Measurements from ENCODE around the gene DAAM2.

The DAAM2 gene

GRCh38 chr6:39820553-39820952 lies 28.4 kb downstream of the DAAM2 start:
- no peak for DNase-seq

GRCh38 chr6:39821046-39821740 lies 29.0 kb downstream of the DAAM2 start:
- DNase-seq = no peak

GRCh38 chr6:39821742-39822532 lies 29.8 kb downstream of the DAAM2 start:
- no peak for DNase-seq

DNA sequence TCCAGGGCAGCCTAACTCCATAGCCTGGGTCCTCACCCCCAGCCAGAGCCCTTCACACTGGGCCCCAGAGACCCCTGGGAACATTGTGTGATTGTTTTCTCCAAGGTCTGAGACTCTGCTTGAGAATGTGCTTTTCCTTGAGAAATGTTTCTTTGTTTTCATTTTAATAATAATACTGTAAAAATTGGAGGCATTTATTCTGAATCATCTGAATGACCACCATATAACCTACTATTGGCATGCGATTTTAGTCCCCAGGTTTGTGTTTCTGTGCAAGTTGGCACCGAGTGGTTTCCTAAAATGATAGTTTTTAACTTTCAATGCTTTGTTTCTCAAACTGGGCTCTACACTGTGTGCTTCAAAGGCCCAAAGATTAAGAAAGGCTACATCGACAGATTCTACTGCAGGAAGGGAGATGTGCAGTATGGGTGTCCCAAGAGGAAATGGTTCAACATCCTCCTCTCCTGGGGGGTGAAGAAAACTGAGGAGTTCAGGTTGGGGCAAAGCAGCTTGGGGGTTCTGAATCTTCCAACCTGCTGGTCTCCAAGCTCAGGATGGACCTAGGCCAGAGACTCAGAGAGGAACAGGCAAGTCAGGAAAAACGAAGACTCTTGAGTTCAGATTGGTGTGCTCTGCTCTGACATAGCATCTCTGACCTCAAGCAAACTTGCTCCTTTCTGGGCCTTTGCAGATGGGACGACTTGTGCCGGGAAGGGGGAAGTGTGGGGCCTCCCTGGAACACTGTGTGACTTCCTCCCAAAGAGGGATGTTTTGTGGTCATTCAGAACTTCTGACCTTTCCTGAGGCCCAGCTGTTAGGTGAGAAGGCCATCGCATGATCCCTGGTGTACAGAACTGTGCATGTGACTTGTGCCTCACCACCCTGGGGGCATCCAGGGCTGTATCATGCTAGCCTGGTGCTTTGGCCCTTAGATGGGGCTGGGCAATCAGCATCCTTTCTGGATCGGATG lies 31.0 kb downstream of the DAAM2 start:
- no peak for DNase-seq

DNA sequence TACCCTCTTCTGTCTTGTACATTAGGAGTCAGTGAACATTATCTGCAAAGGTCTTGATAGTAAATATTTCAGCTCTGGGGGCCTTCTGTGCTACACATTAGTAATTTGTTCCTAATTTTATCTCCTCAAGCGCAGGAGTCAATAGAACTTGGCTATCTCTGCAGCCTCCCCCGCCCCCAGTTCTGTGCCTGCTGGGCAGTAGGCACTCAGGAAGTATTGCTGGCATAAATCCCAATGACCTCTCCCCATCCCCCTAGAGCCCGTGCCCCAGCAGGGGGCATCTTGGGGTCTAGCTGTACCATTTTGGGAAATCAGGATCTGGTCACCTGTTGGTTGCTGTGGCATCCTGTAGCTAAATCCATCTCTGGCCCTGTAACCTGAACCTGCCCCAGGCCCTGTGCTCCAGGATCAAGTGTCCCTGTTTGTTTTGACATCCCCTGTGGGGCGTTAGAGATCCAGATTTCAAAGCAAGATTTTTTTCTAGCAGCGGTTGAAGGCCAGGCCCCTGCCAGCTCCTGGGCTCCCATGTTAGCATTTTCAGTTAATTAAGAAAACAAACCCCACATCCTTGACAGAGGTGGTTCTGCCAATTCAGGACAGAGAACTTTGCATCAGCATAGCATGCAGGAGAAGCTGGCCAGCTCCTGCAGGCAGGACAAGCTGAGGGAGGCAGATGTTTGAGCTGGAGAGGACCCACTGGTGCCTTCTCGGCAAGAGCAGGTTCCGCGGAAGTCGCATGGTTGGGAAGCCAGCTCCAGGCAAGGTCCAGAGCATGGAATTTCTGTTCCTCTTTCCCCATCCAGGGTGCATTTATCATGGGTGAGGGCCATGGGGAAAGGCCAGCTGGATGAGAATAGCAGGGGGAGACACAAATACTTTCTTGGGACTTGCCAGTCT lies 32.1 kb downstream of the DAAM2 start:
- DNase-seq = no peak

GRCh38 chr6:39829331-39829730 lies 37.2 kb downstream of the DAAM2 start:
- DNase-seq = no peak

- no peak for DNase-seq
Observed at GRCh38 chr6:39830444-39830843, 38.3 kb downstream of the DAAM2 start.

GRCh38 chr6:39831701-39832100 lies 39.5 kb downstream of the DAAM2 start:
- DNase-seq = no peak

- DNase-seq = no peak
Observed at GRCh38 chr6:39834278-39834677, 42.1 kb downstream of the DAAM2 start.

DNA sequence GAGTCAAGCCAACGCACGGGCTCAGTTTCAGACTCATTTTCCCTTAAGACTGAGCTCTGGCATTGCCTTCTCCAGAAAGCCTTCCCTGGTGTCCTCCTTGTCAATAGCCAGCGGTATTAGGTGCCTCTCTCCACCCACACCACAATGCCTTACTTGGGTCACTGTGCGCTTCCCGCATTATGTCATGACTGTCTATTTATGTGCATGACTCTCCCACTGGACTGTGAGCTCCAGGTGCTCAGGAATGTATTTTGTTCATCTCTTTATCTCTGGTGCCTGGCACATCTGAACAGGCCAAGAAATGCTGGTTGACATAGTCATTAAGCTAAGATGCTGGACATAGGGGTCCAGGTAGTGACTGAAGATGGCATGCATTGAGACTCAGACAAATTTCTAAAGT lies 42.7 kb downstream of the DAAM2 start:
- no peak for DNase-seq

DNA sequence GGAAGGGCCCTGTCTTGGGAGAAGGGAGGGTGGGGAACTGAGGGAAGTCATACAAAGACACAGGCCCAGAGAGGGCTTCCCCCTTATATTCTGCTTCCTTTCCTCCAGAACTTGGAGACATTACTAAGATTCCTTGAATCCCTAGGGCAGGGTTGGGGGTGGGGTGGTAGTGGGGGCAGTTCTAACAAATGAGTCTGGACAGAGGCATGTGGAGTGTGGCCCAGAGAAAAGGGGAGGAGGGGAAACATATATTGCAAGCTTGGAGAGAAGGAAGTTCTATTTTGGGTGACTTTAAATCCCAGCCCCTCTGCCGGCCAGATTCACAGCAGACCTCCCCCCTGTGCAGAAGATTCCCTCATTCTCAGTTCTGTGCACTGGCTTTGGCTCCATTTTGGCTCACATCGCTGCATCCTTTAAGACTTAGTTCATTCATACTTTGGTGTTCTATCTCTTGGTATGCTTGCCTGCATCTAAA lies 43.7 kb downstream of the DAAM2 start:
- no peak for DNase-seq

DNA sequence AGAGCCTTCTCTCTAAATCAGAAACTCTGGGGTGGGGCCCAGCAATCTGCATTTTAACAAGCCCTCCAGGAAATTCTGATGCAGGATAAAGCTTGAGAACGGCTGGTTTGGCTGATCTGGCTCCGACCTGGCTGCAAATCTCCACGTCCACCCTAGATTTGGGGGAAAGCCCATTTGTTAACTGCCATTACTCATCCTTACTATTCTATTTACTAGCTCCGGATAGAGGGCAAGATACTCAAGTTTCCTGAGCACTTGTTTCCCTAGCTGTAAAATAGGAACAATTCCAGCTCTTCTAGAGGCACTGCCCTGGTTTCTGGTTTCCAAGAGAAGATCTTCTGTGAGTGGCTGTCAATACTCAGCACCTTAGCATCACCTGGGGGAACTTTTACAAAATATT lies 44.4 kb downstream of the DAAM2 start:
- DNase-seq = no peak

- DNase-seq = no peak
Observed at GRCh38 chr6:39839445-39839844, 47.3 kb downstream of the DAAM2 start.

DNA sequence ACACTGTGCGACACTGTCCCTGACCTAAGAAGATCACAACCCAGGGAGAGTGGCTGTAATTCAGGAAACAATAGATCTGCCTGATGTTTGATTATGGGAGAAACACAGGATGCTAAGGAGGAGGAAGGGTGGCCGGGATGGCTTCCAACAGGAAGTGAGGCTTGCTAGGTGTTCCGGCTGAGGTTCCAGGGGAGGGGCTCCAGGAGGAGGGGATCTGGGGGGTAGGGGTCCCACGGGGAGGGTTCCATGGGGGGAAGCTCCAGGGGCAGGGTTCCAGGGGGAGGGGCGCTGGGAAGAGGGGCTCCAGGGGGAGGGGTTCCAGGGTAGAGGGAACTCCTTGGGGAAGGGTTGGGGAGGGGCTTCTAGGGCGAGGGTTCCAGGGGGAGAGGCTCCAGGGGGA lies 48.6 kb downstream of the DAAM2 start:
- DNase-seq = no peak

DNA sequence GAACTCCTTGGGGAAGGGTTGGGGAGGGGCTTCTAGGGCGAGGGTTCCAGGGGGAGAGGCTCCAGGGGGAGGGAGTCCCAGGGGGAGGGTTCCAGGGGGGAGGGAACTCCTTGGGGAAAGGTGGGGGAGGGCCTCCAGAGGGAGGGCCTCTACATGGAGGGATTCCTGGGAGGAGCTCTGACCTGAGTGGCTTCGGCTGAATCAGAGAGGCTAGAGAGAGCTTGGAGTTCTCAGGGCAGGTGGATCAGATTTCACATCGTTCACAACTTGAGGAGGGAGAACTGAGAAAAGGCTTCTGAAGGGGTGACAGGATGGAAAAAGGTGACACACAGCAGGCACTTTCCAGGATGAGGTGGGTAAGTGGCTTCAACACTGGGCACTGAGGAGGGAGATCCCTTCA lies 49.1 kb downstream of the DAAM2 start:
- no peak for DNase-seq

- no peak for DNase-seq
Observed at GRCh38 chr6:39841923-39842322, 49.7 kb downstream of the DAAM2 start.

GRCh38 chr6:39843305-39844020 lies 51.3 kb downstream of the DAAM2 start:
- DNase-seq = no peak

DNA sequence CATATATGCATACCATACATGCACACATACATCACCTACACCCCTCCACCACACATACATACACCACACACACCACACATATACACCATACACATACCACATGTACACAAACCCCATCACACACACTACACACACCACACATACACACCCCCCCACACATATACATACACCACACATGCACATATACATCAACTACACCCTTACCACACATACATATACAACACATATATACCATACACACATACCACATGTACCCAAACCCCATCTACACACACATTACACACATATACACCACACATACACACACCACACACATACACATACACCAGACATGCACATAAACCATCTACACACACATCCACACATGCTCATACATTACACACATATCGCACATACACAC lies 52.7 kb downstream of the DAAM2 start:
- DNase-seq = no peak

DNA sequence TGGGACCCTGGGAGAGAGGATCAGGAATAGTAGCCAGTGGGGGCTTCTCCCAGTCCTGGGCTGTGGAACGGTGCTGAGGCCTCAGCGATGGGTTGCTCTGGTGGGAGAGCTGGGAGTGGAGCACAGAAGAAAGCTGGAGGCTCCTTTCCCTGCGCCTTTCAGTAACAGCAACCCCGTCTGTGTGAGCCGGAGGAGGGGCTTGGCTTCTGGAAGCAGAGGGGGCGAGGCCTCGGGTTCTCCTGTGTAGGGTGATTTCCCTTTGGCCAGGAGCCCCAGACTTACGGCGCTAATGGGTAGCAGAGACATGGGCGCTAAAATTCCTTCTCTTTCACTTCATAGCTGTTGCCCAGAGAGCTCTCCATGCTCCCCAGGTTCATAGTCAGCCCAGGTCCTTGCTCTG lies 55.0 kb downstream of the DAAM2 start:
- DNase-seq = no peak

DNA sequence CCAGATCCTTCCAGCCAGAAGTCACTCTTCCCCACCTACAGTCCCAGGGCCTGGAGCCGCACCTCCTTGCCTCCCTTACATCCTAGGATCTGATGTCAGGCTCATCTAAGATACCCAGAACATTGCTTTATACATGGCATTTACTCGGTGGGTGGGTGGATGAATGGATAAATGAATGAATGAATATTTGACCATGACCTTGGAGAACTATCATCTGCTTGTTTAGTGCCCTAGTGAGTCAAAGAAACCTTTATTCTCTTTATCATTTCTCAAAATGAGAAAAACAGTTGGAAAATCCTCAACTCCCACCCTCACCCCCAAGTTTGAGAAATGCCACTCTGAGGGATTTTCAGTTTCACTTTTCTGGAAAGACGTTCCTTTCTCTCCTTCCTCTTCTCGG lies 56.0 kb downstream of the DAAM2 start:
- DNase-seq = no peak

GRCh38 chr6:39849228-39849627 lies 57.1 kb downstream of the DAAM2 start:
- no peak for DNase-seq

DNA sequence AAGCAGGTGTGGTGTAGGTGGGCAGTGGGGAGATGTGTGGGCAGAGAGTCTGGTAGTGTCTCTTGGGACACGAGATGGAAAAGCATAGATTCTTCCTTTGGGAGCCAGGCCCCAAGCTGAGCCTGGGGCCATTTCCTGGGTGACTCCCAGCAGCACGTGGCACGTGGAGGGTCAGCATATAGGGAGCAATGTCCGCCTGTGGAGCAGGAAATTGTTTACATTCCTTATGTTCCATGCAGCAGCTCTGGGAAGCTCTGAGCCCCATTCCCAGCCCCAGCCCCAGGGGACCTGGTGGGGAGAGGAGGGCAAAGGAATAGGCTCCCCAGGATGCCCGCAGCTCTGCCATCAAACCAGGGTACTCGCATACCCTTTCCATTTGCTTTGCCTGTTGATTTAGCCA lies 57.6 kb downstream of the DAAM2 start:
- DNase-seq = no peak

All from activated CD4-positive, alpha-beta T cell treated with anti-CD3 and anti-CD28 coated beads for 1 hour (primary cell).